Prostate gland (tissue), 2 donors: ENCODE results near the gene DCST2.

Source experiments
- CTCF ChIP-seq, 4 experiments: fragments of 200-600 bp in 2 of 4; fragments of 450-650 bp in 2 of 4; sonication (generic) in 2 of 4; IDR thresholded peaks; 1 replicate in 3 of 4; 2 replicates in 1 of 4; pipeline ENCODE4 v1.5.1; 2016 to 2019; ENCODE audit warnings: antibody characterized with exemption in 4 of 4, mild to moderate bottlenecking in 2 of 4, moderate library complexity in 2 of 4
- POLR2A ChIP-seq: fragments of 450-650 bp; IDR thresholded peaks from one replicate; pipeline ENCODE4 v1.6.1; 2016; ENCODE audit warnings: antibody characterized with exemption, mild to moderate bottlenecking
- POLR2AphosphoS5 ChIP-seq: sonication (generic); formaldehyde crosslinking; IDR thresholded peaks from one replicate; pipeline ENCODE4 v1.6.1; 2017; ENCODE audit warnings: antibody characterized with exemption

GRCh38 chr1:155064832-155065429 is 31.4 kb upstream of the DCST2 start:
- TF ChIP-seq CTCF (IDR thresholded peaks at IDR 0.05) (no peak), POLR2A (no peak), POLR2AphosphoS5 (no peak)
